ENCODE results near the gene ACADS.

Gene ACADS

GRCh38 chr12:120733574-120733973 lies 7.9 kb downstream of the ACADS start:
- DNase-seq: no peak

- no peak for DNase-seq
Observed at GRCh38 chr12:120734210-120734609, 8.6 kb downstream of the ACADS start.

- no peak for DNase-seq
Observed at GRCh38 chr12:120735181-120735580, 9.6 kb downstream of the ACADS start.

GRCh38 chr12:120736404-120737331 lies 11.0 kb downstream of the ACADS start:
- no peak for DNase-seq

- DNase-seq: no peak
Observed at GRCh38 chr12:120737557-120738251, 12.1 kb downstream of the ACADS start.

- no peak for DNase-seq
Observed at GRCh38 chr12:120738252-120739030, 12.8 kb downstream of the ACADS start.

- DNase-seq: no peak
Observed at GRCh38 chr12:120739031-120739762, 13.6 kb downstream of the ACADS start.

- no peak for DNase-seq
Observed at GRCh38 chr12:120739821-120740613, 14.4 kb downstream of the ACADS start.

GRCh38 chr12:120740871-120741270 lies 15.2 kb downstream of the ACADS start:
- no peak for DNase-seq

- no peak for DNase-seq
Observed at GRCh38 chr12:120741476-120742421, 16.1 kb downstream of the ACADS start.

GRCh38 chr12:120744922-120745493 lies 19.4 kb downstream of the ACADS start:
- no peak for DNase-seq

- DNase-seq: no peak
Observed at GRCh38 chr12:120748242-120748641, 22.6 kb downstream of the ACADS start.

- DNase-seq: no peak
Observed at GRCh38 chr12:120749256-120749655, 23.6 kb downstream of the ACADS start.

GRCh38 chr12:120750806-120751205 lies 25.2 kb downstream of the ACADS start:
- no peak for DNase-seq

GRCh38 chr12:120751389-120751788 lies 25.8 kb downstream of the ACADS start:
- no peak for DNase-seq

GRCh38 chr12:120754792-120755191 lies 29.2 kb downstream of the ACADS start:
- no peak for DNase-seq

- no peak for DNase-seq
Observed at GRCh38 chr12:120755269-120755668, 29.6 kb downstream of the ACADS start.

- DNase-seq: no peak
Observed at GRCh38 chr12:120757226-120757742, 31.7 kb downstream of the ACADS start.

- DNase-seq: no peak
Observed at GRCh38 chr12:120757949-120758348, 32.3 kb downstream of the ACADS start.

Measured in hippocampal formation (tissue), 2 donors.